Stomach (tissue), 9 donors: ENCODE results near the gene ASTN2. TPM values are rescaled to one million over a fixed set of nuclear protein-coding genes. Genes with fewer than 3 reads are reported as not detected.

Source experiments
- DNase-seq, 2 donors: peaks; one replicate each; pipeline versions ENCODE4 v3.0.0 to v3.0.0-alpha.2; 2013 to 2019
- H3K27ac ChIP-seq, 5 donors: fragments of 200-600 bp in 4 of 5; sonication (generic) in 4 of 5; one replicate each; pipeline ENCODE4 v1.5.1; 2013 to 2019; ENCODE audit warnings: mild to moderate bottlenecking in 1 of 5, moderate library complexity in 1 of 5
- H3K27me3 ChIP-seq, 3 donors: fragments of 200-600 bp; sonication (generic); one replicate each; pipeline ENCODE4 v1.5.1; 2017 to 2019; ENCODE audit warnings: mixed run types in 1 of 3
- H3K36me3 ChIP-seq, 4 donors: fragments of 200-600 bp; sonication (generic); 1 replicate in 3 of 4; 2 replicates in 1 of 4; pipeline ENCODE4 v1.5.1; 2016 to 2019
- H3K4me1 ChIP-seq, 4 donors: fragments of 200-600 bp; sonication (generic); one replicate each; pipeline ENCODE4 v1.5.1; 2016 to 2019
- H3K4me3 ChIP-seq, 4 donors: fragments of 200-600 bp; sonication (generic) in 3 of 4; one replicate each; pipeline ENCODE4 v1.5.1; 2016 to 2019; ENCODE audit warnings: mild to moderate bottlenecking in 1 of 4
- H3K9me3 ChIP-seq, 4 donors: fragments of 200-600 bp; sonication (generic); one replicate each; pipeline ENCODE4 v1.5.1; 2016 to 2019
- CTCF ChIP-seq, 7 experiments: fragments of 450-650 bp in 4 of 7; fragments of 200-600 bp in 3 of 7; sonication (generic) in 3 of 7; IDR thresholded peaks; one replicate each; pipeline ENCODE4 v1.5.1; 2016 to 2019; ENCODE audit warnings: antibody characterized with exemption in 7 of 7, control low read depth in 2 of 7, mild to moderate bottlenecking in 1 of 7
- EP300 ChIP-seq: sonication (generic); formaldehyde crosslinking; IDR thresholded peaks from one replicate; pipeline ENCODE4 v1.6.1; 2017; ENCODE audit warnings: antibody characterized with exemption
- POLR2A ChIP-seq, 4 donors: fragments of 450-650 bp; IDR thresholded peaks; one replicate each; pipeline ENCODE4 v1.6.1; 2016; ENCODE audit warnings: antibody characterized with exemption in 4 of 4, control low read depth in 2 of 4, mild to moderate bottlenecking in 1 of 4, moderate library complexity in 1 of 4
- POLR2AphosphoS5 ChIP-seq, 3 donors: sonication (generic); formaldehyde crosslinking; IDR thresholded peaks; one replicate each; pipeline ENCODE4 v1.6.1; 2016; ENCODE audit warnings: antibody characterized with exemption in 3 of 3
- WGBS, 5 donors: extraction: QIAGEN DNeasy Blood & Tissue Kit in 3 of 5; methylation state at CpG; one replicate each; pipeline versions ENCODE4 v1.1.5 to v1.1.7; 2013 to 2018; 5-methylcytosine and 5-hydroxymethylcytosine counted together
- intact Hi-C: fragments of 100-400 bp; cut with DNase I; formaldehyde crosslinking; loops from one replicate; pipeline ENCODE4 v1.15.1; 2023; ENCODE audit warnings: low total_unique reads
- polyA plus RNA-seq, 3 donors: library from polyadenylated mRNA; stranded (reverse); fragments of 200-250 nt; gene quantifications; one replicate each; pipeline ENCODE4 v1.2.3, GENCODE V29; 2013
- total RNA-seq, 5 donors: library from RNA; depleted of rRNA; stranded (reverse); fragments of >200 nt; gene quantifications; one replicate each; pipeline versions ENCODE4 v1.1.0 to v1.2.3, GENCODE V29; 2014 to 2016
- donor health status: healthy with polysubstance abuse.
- donor health status: Bipolar disorder and iron deficiency.
- donor health status: healthy.

The ASTN2 gene
- total and polyA plus RNA-seq, 8 donors: 2.1 to 22.3 (median 4.2) TPM; not detected in 1

- H3K27ac ChIP-seq: no peak overlapping the region
- no peaks in the 10 kb centered on the region for H3K9me3 ChIP-seq
- WGBS, 5 donors: 75 to 85% (median 79%) methylated on average over 4 of the region's 4 CpGs
- no peaks in the 10 kb centered on the region for H3K27me3 ChIP-seq
- H3K36me3 ChIP-seq: no peaks in the 10 kb centered on the region
- intact Hi-C loops: no loop called here
- no peak overlapping the region for H3K4me3 ChIP-seq
- no peak for TF ChIP-seq CTCF (IDR thresholded peaks at IDR 0.05)
- TF ChIP-seq EP300: no peak
- TF ChIP-seq POLR2A (IDR thresholded peaks at IDR 0.05): no peak
- TF ChIP-seq POLR2AphosphoS5 (IDR thresholded peaks at IDR 0.05): no peak
- no peaks in the 10 kb centered on the region for H3K4me1 ChIP-seq
- DNase-seq: no peak
Observed at GRCh38 chr9:116944714-116945534, 469.9 kb downstream of the ASTN2 start.

- Histone ChIP-seq H3K27ac (no peak overlapping the region), H3K4me3 (no peak overlapping the region), H3K27me3 (no peaks in the 10 kb centered on the region), H3K36me3 (no peaks in the 10 kb centered on the region), H3K4me1 (no peaks in the 10 kb centered on the region), H3K9me3 (no peaks in the 10 kb centered on the region)
- no peak for TF ChIP-seq POLR2AphosphoS5 (IDR thresholded peaks at IDR 0.05)
- intact Hi-C loops: no loop called here
- no peak for DNase-seq
- 77 to 85% (median 82%) methylated on average over 5 of the region's 5 CpGs for WGBS, 5 donors
Observed at GRCh38 chr9:116943970-116944369, 470.9 kb downstream of the ASTN2 start.

GRCh38 chr9:116942593-116943061 lies 472.2 kb downstream of the ASTN2 start:
- Histone ChIP-seq H3K4me3 (no peak overlapping the region), H3K27me3 (no peaks in the 10 kb centered on the region), H3K9me3 (no peaks in the 10 kb centered on the region), H3K27ac (no peak overlapping the region), H3K4me1 (no peaks in the 10 kb centered on the region), H3K36me3 (no peaks in the 10 kb centered on the region)
- TF ChIP-seq POLR2A (IDR thresholded peaks at IDR 0.05) (no peak), EP300 (no peak), CTCF (IDR thresholded peaks at IDR 0.05) (no peak), POLR2AphosphoS5 (IDR thresholded peaks at IDR 0.05) (no peak)
- 84 to 96% (median 92%) methylated on average over 3 of the region's 3 CpGs for WGBS, 5 donors
- no peak for DNase-seq
- intact Hi-C loops: no loop called here

GRCh38 chr9:116941266-116941665 lies 473.6 kb downstream of the ASTN2 start:
- Histone ChIP-seq H3K27ac (no peak overlapping the region), H3K9me3 (no peaks in the 10 kb centered on the region), H3K36me3 (no peaks in the 10 kb centered on the region), H3K27me3 (no peaks in the 10 kb centered on the region), H3K4me3 (no peak overlapping the region), H3K4me1 (no peaks in the 10 kb centered on the region)
- TF ChIP-seq POLR2AphosphoS5 (IDR thresholded peaks at IDR 0.05) (no peak), CTCF (IDR thresholded peaks at IDR 0.05) (no peak), EP300 (no peak)
- intact Hi-C loops: no loop called here
- DNase-seq: no peak

- intact Hi-C loops: no loop called here
- 86 to 92% (median 87%) methylated on average over 4 of the region's 4 CpGs for WGBS, 5 donors
- no peak for DNase-seq
Observed at GRCh38 chr9:116940614-116941215, 474.1 kb downstream of the ASTN2 start.

More at GRCh38 chr9:116940614-116941215, 474.1 kb downstream of the ASTN2 start:
- TF ChIP-seq POLR2AphosphoS5 (IDR thresholded peaks at IDR 0.05) (no peak), EP300 (no peak), CTCF (IDR thresholded peaks at IDR 0.05) (no peak), POLR2A (IDR thresholded peaks at IDR 0.05) (no peak)
- no peaks in the 10 kb centered on the region for H3K36me3 ChIP-seq
- no peak overlapping the region for H3K4me3 ChIP-seq
- no peaks in the 10 kb centered on the region for H3K9me3 ChIP-seq
- H3K27ac ChIP-seq: no peak overlapping the region
- H3K27me3 ChIP-seq: no peaks in the 10 kb centered on the region
- H3K4me1 ChIP-seq: no peaks in the 10 kb centered on the region
